HEK293 (cell line): Measurements from ENCODE around the gene RPP30.

Experiments
- BCL11A ChIP-seq: fragments of 450-650 bp; formaldehyde crosslinking; IDR thresholded peaks from 2 replicates; pipeline ENCODE4 v1.5.1; 2016; ENCODE audit warnings: low read depth, missing biosample characterization, missing genetic modification characterization
- GFI1B ChIP-seq: fragments of 450-650 bp; formaldehyde crosslinking; IDR thresholded peaks from 2 replicates; pipeline ENCODE4 v1.5.1; 2016; ENCODE audit warnings: missing biosample characterization, missing genetic modification characterization
- ZNF394 ChIP-seq: fragments of 450-650 bp; formaldehyde crosslinking; IDR thresholded peaks from 2 replicates; pipeline ENCODE4 v1.5.1; 2016; ENCODE audit warnings: missing biosample characterization, missing genetic modification characterization, mild to moderate bottlenecking, moderate library complexity, borderline replicate concordance
- ZNF600 ChIP-seq: fragments of 450-650 bp; formaldehyde crosslinking; IDR thresholded peaks from 2 replicates; pipeline ENCODE4 v1.5.1; 2016; ENCODE audit warnings: missing biosample characterization, missing genetic modification characterization
- ZNF768 ChIP-seq: fragments of 450-650 bp; formaldehyde crosslinking; IDR thresholded peaks from 2 replicates; pipeline ENCODE4 v1.5.1; 2018; ENCODE audit warnings: missing biosample characterization, mild to moderate bottlenecking, missing genetic modification characterization
- TF ChIP-seq, protein P1 (sequence below): fragments of 450-650 bp; formaldehyde crosslinking; IDR thresholded peaks from 2 replicates; pipeline ENCODE4 v1.5.1; 2016; ENCODE audit warnings: missing biosample characterization, missing genetic modification characterization

DNA sequence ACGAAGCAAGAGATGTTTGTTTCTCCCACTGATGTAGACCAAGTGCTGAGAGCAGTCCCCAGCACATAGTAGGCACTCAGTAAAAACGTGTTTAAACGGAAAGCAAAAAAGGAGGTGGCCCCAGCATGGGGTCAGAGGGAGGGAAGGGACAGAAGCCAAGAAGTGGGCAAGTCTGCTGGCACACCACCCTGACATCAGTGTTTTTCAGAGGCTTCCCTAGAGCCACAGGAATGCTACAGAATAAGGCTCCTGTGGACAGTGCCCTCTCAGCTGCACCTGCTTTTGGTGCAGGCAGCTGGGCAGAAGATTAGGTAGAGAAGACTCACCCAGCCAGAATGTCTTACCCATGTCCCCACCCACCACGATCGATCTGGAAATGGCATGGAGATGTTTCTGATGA, 57.4 kb downstream of the RPP30 start:
- no peak for TF ChIP-seq ZNF394 (tag by site-specific recombination)
- no peak for TF ChIP-seq ZNF768 (tag by site-specific recombination)
- no peak for TF ChIP-seq BCL11A
- no peak for TF ChIP-seq GFI1B
- TF ChIP-seq, protein P1, sequence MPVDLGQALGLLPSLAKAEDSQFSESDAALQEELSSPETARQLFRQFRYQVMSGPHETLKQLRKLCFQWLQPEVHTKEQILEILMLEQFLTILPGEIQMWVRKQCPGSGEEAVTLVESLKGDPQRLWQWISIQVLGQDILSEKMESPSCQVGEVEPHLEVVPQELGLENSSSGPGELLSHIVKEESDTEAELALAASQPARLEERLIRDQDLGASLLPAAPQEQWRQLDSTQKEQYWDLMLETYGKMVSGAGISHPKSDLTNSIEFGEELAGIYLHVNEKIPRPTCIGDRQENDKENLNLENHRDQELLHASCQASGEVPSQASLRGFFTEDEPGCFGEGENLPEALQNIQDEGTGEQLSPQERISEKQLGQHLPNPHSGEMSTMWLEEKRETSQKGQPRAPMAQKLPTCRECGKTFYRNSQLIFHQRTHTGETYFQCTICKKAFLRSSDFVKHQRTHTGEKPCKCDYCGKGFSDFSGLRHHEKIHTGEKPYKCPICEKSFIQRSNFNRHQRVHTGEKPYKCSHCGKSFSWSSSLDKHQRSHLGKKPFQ (tag by site-specific recombination): no peak
- TF ChIP-seq ZNF600 (tag by site-specific recombination): no peak
